MG63 (cell line): Measurements from ENCODE around the gene APOE. TPM values are rescaled to one million over a fixed set of nuclear protein-coding genes. Genes with fewer than 3 reads are reported as not detected.
"Not testable (repeated sequence)": the region's sequence is repeated elsewhere in the genome, so short reads cannot be mapped to it uniquely, and the experiment has no call there.

Source experiments
- DNase-seq: peaks from one replicate; pipeline ENCODE4 v3.0.0-alpha.2; 2020
- H3K27me3 ChIP-seq: fragments of 250-450 bp; sonication (Bioruptor Pico); 2 replicates; pipeline ENCODE4 v1.5.1; 2020; ENCODE audit warnings: mild to moderate bottlenecking, moderate library complexity
- H3K36me3 ChIP-seq: fragments of 250-450 bp; sonication (Bioruptor Pico); 2 replicates; pipeline ENCODE4 v1.5.1; 2020; ENCODE audit warnings: mild to moderate bottlenecking, moderate library complexity
- H3K4me3 ChIP-seq: fragments of 250-450 bp; sonication (Bioruptor Pico); 2 replicates; pipeline ENCODE4 v1.5.1; 2020; ENCODE audit warnings: mild to moderate bottlenecking, moderate library complexity
- H3K9me3 ChIP-seq: fragments of 250-450 bp; sonication (Bioruptor Pico); 2 replicates; pipeline ENCODE4 v1.5.1; 2020; ENCODE audit warnings: mild to moderate bottlenecking, moderate library complexity
- total RNA-seq: library from RNA; depleted of rRNA; stranded (reverse); fragments of >200 nt; shearing (Covaris generic); gene quantifications from 2 replicates; pipeline ENCODE4 v1.2.3, GENCODE V29; 2014; ENCODE audit warnings: low replicate concordance; rRNA removed

Gene APOE
- total RNA-seq = 0.67 and 3.2 TPM in 2 replicates

GRCh38 chr19:44905437-44906160 is at the start of gene APOE:
TSS of gene APOE (plus strand) at chr19:44905796. CDS start at chr19:44906625, 829 bp downstream.
- DNase-seq = no peak

GRCh38 chr19:44856421-44857083 is 49.0 kb upstream of the APOE start:
- no peak for DNase-seq
- no peaks in the 10 kb centered on the region for H3K27me3 ChIP-seq

More at GRCh38 chr19:44905437-44906160, at the start of gene APOE:
- Histone ChIP-seq H3K27me3 (peaks cover 2% of the 10 kb centered on the region; the same call in 1 of the 2 replicates), H3K36me3 (peaks cover 34% of the 10 kb centered on the region), H3K4me3 (no peak within 1 kb of the TSS), H3K9me3 (no peaks in the 10 kb centered on the region)

GRCh38 chr19:44857837-44858236 is 47.8 kb upstream of the APOE start:
- H3K9me3 ChIP-seq = no peaks in the 10 kb centered on the region
- H3K36me3 ChIP-seq = peaks cover 6% of the 10 kb centered on the region; the same call in 1 of the 2 replicates
- H3K27me3 ChIP-seq = no peaks in the 10 kb centered on the region
- no peak for DNase-seq
- no peak overlapping the region for H3K4me3 ChIP-seq

More at GRCh38 chr19:44856421-44857083, 49.0 kb upstream of the APOE start:
- Histone ChIP-seq H3K4me3 (no peak overlapping the region), H3K36me3 (peaks cover 6% of the 10 kb centered on the region; the same call in 1 of the 2 replicates), H3K9me3 (no peaks in the 10 kb centered on the region)

GRCh38 chr19:44861576-44861975 is 44.0 kb upstream of the APOE start:
- not testable (repeated sequence) for H3K9me3 ChIP-seq, H3K27me3 ChIP-seq, H3K4me3 ChIP-seq, DNase-seq, H3K36me3 ChIP-seq

GRCh38 chr19:44863990-44864389 is 41.6 kb upstream of the APOE start:
- Histone ChIP-seq H3K9me3 (no peaks in the 10 kb centered on the region), H3K36me3 (peaks cover 7% of the 10 kb centered on the region), H3K27me3 (no peaks in the 10 kb centered on the region), H3K4me3 (no peak overlapping the region)
- no peak for DNase-seq

- Histone ChIP-seq H3K27me3 (no peaks in the 10 kb centered on the region), H3K36me3 (peaks cover 8% of the 10 kb centered on the region), H3K9me3 (no peaks in the 10 kb centered on the region), H3K4me3 (no peak overlapping the region)
- DNase-seq = no peak
Observed at GRCh38 chr19:44865196-44865767, 40.3 kb upstream of the APOE start.

- no peak for DNase-seq
- H3K27me3 ChIP-seq = no peaks in the 10 kb centered on the region
- H3K36me3 ChIP-seq = peaks cover 4% of the 10 kb centered on the region
- no peaks in the 10 kb centered on the region for H3K9me3 ChIP-seq
- H3K4me3 ChIP-seq = no peak overlapping the region
Observed at GRCh38 chr19:44866664-44867063, 38.9 kb upstream of the APOE start.

- DNase-seq = no peak
- Histone ChIP-seq H3K9me3 (no peaks in the 10 kb centered on the region), H3K27me3 (no peaks in the 10 kb centered on the region), H3K4me3 (no peak overlapping the region), H3K36me3 (peaks cover 13% of the 10 kb centered on the region)
Observed at GRCh38 chr19:44867578-44867977, 38.0 kb upstream of the APOE start.

- Histone ChIP-seq H3K4me3 (no peak overlapping the region), H3K27me3 (no peaks in the 10 kb centered on the region), H3K36me3 (peaks cover 31% of the 10 kb centered on the region), H3K9me3 (no peaks in the 10 kb centered on the region)
- peak; percentile 32 for DNase-seq
Observed at GRCh38 chr19:44869733-44870470, 35.7 kb upstream of the APOE start.

- no peak for DNase-seq
- peaks cover 44% of the 10 kb centered on the region for H3K36me3 ChIP-seq
- H3K4me3 ChIP-seq = no peak overlapping the region
- no peaks in the 10 kb centered on the region for H3K9me3 ChIP-seq
- H3K27me3 ChIP-seq = no peaks in the 10 kb centered on the region
Observed at GRCh38 chr19:44871809-44872208, 33.8 kb upstream of the APOE start.

- Histone ChIP-seq H3K36me3 (peaks cover 44% of the 10 kb centered on the region), H3K4me3 (no peak overlapping the region)
- no peak for DNase-seq
Observed at GRCh38 chr19:44872661-44873060, 32.9 kb upstream of the APOE start.

GRCh38 chr19:44874317-44874716 is 31.3 kb upstream of the APOE start:
- no peaks in the 10 kb centered on the region for H3K9me3 ChIP-seq
- DNase-seq = no peak
- H3K36me3 ChIP-seq = peaks cover 42% of the 10 kb centered on the region
- H3K27me3 ChIP-seq = no peaks in the 10 kb centered on the region
- H3K4me3 ChIP-seq = no peak overlapping the region

More at GRCh38 chr19:44872661-44873060, 32.9 kb upstream of the APOE start:
- Histone ChIP-seq H3K9me3 (no peaks in the 10 kb centered on the region), H3K27me3 (no peaks in the 10 kb centered on the region)

GRCh38 chr19:44875666-44876451 is 29.7 kb upstream of the APOE start:
- peaks cover 42% of the 10 kb centered on the region for H3K36me3 ChIP-seq
- no peaks in the 10 kb centered on the region for H3K9me3 ChIP-seq
- no peak overlapping the region for H3K4me3 ChIP-seq
- no peaks in the 10 kb centered on the region for H3K27me3 ChIP-seq
- DNase-seq = no peak

GRCh38 chr19:44876930-44877535 is 28.6 kb upstream of the APOE start:
- no peak overlapping the region for H3K4me3 ChIP-seq
- H3K9me3 ChIP-seq = no peaks in the 10 kb centered on the region
- no peak for DNase-seq
- peaks cover 37% of the 10 kb centered on the region for H3K36me3 ChIP-seq
- H3K27me3 ChIP-seq = no peaks in the 10 kb centered on the region

- Histone ChIP-seq H3K9me3 (no peaks in the 10 kb centered on the region), H3K36me3 (peaks cover 27% of the 10 kb centered on the region), H3K4me3 (no peak overlapping the region), H3K27me3 (no peaks in the 10 kb centered on the region)
- DNase-seq = no peak
Observed at GRCh38 chr19:44878120-44878865, 27.3 kb upstream of the APOE start.
